ENCODE measurements around the gene KRTAP1-3. TPM values are rescaled to one million over a fixed set of nuclear protein-coding genes. Genes with fewer than 3 reads are reported as not detected.

KRTAP1-3 gene
- total RNA-seq, 6 donors from 2014 or later = not detected

- Histone ChIP-seq H3K9me3 (no peaks in the 10 kb centered on the region), H3K27ac (no peak overlapping the region), H3K36me3 (no peaks in the 10 kb centered on the region), H3K27me3 (no peaks in the 10 kb centered on the region), H3K4me1 (no peaks in the 10 kb centered on the region), H3K4me3 (no peak overlapping the region)
- TF ChIP-seq POLR2AphosphoS5 (IDR thresholded peaks at IDR 0.05) (no peak), EP300 (IDR thresholded peaks at IDR 0.05) (no peak)
- TF ChIP-seq, protein P1, sequence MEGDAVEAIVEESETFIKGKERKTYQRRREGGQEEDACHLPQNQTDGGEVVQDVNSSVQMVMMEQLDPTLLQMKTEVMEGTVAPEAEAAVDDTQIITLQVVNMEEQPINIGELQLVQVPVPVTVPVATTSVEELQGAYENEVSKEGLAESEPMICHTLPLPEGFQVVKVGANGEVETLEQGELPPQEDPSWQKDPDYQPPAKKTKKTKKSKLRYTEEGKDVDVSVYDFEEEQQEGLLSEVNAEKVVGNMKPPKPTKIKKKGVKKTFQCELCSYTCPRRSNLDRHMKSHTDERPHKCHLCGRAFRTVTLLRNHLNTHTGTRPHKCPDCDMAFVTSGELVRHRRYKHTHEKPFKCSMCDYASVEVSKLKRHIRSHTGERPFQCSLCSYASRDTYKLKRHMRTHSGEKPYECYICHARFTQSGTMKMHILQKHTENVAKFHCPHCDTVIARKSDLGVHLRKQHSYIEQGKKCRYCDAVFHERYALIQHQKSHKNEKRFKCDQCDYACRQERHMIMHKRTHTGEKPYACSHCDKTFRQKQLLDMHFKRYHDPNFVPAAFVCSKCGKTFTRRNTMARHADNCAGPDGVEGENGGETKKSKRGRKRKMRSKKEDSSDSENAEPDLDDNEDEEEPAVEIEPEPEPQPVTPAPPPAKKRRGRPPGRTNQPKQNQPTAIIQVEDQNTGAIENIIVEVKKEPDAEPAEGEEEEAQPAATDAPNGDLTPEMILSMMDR (IDR thresholded peaks at IDR 0.05) = no peak
- DNase-seq = no peak
- WGBS, 2 donors = 75 to 82% methylated on average over 2 of the region's 2 CpGs
- ATAC-seq (ENCODE audit: low FRiP score in 2 of 2) = no peak
Measured at GRCh38 chr17:41037853-41038350, 3.2 kb upstream of the KRTAP1-3 start.

DNA sequence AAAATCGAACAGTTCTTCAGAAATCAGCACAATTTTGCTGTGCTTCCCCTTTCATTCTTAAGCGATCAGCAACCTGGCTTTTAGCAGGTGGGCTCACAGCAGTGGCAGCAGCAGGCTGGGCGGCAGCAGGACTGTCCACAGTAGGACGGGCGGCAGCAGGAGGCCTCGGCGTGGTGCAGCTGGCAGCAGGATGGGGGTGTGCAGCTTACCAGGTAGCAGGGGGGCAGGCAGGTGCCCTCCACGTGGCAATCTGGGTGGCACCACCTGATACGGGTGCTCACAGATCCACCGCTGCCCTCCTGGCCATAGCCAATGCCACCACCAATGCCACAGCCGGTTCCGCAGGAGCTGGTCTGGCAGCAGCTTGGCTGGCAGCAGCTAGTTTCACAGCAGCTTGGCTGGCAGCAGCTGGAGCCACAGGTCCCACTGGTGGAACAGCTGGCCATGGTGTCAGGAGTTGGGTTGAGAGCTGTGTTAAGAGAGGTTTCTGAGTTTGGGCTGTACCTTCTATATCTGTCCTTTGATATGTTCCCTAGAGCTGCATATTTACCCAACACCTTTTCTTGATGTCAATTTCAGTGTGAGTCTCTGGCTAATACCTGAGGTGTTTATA is 4.9 kb downstream of the KRTAP1-3 start, which contains the start of gene KRTAP1-4:
Gene KRTAP1-4 (minus strand): TSS at position 563 of the 613 bp plus-strand sequence. CDS start 117 bp downstream, at position 446.
- 74 to 82% methylated on average over 2 to 12 of the region's 12 CpGs for WGBS, 2 donors
- ATAC-seq (ENCODE audit: low FRiP score in 2 of 2) = no peak

GRCh38 chr17:41026715-41027471 is 7.8 kb downstream of the KRTAP1-3 start, which contains the start of gene KRTAP1-5:
KRTAP1-5 (minus strand) TSS chr17:41027208; CDS start chr17:41027155, 53 bp downstream.
- TF ChIP-seq POLR2AphosphoS5 (IDR thresholded peaks at IDR 0.05) = no peak
- TF ChIP-seq, protein P1 (IDR thresholded peaks at IDR 0.05) = no peak
- TF ChIP-seq POLR2A (IDR thresholded peaks at IDR 0.05) = no peak
- WGBS, 2 donors = 74 to 78% methylated on average over 5 to 8 of the region's 9 CpGs
- Histone ChIP-seq H3K27ac (no peak within 1 kb of the TSS), H3K36me3 (no peaks in the 10 kb centered on the region), H3K27me3 (no peaks in the 10 kb centered on the region), H3K9me3 (no peaks in the 10 kb centered on the region), H3K4me1 (no peaks in the 10 kb centered on the region), H3K4me3 (no peak within 1 kb of the TSS)
- ATAC-seq (ENCODE audit: low FRiP score in 2 of 2) (no peak), DNase-seq (peak in 1 of 2 donors; percentile 36)

More for the DNA sequence above, 4.9 kb downstream of the KRTAP1-3 start, which contains the start of gene KRTAP1-4:
- Histone ChIP-seq H3K4me1 (no peaks in the 10 kb centered on the region), H3K36me3 (no peaks in the 10 kb centered on the region), H3K9me3 (no peaks in the 10 kb centered on the region), H3K27ac (no peak within 1 kb of the TSS), H3K27me3 (no peaks in the 10 kb centered on the region), H3K4me3 (no peak within 1 kb of the TSS)
- no peak for TF ChIP-seq EP300 (IDR thresholded peaks at IDR 0.05)
- TF ChIP-seq POLR2AphosphoS5 (IDR thresholded peaks at IDR 0.05) = no peak
- no peak for TF ChIP-seq POLR2A (IDR thresholded peaks at IDR 0.05)
- TF ChIP-seq, protein P1 (IDR thresholded peaks at IDR 0.05) = no peak
- peak in 1 of 2 donors; percentile 59 for DNase-seq

DNA sequence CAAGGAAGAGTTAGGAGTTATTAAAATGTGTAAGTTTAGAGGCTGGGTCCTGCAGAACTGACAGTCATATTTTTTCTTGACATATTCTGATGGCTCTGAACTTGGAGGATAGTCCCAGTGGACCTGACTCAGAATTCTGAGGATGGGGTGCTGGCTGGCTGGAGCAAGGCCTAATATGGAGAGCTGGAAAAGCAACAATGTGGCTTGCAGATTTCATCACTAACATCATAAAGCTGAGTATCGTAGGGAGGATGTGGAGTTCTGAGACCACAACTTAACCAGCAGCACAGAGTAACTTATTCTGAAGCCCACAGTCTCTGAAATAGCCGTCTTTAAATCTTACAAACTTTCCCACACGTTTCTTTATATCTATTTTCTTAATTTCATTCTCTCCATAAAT is 10.0 kb downstream of the KRTAP1-3 start:
- no peak overlapping the region for H3K4me3 ChIP-seq
- H3K9me3 ChIP-seq = no peaks in the 10 kb centered on the region
- no peaks in the 10 kb centered on the region for H3K4me1 ChIP-seq
- TF ChIP-seq, protein P1 (IDR thresholded peaks at IDR 0.05) = no peak
- no peak for TF ChIP-seq POLR2AphosphoS5 (IDR thresholded peaks at IDR 0.05)
- DNase-seq = no peak
- WGBS, 2 donors = 69 to 81% methylated on average over 3 of the region's 3 CpGs
- no peak overlapping the region for H3K27ac ChIP-seq
- no peak for ATAC-seq (ENCODE audit: low FRiP score in 2 of 2)
- H3K27me3 ChIP-seq = no peaks in the 10 kb centered on the region
- no peaks in the 10 kb centered on the region for H3K36me3 ChIP-seq

Measured in upper lobe of left lung (tissue), 6 donors.